K562 treated with DMSO at 1 percent for 24 hours (cell line): ENCODE data around the gene CSNK1A1. TPM values are rescaled to one million over a fixed set of nuclear protein-coding genes. Genes with fewer than 3 reads are reported as not detected.

Experiments used
- total RNA-seq: library from RNA; unstranded; fragments of 300-600 nt; gene quantifications from 2 replicates; pipeline ENCODE4 v1.2.3, GENCODE V29; 2022; ENCODE audit warnings: low read depth; ENCODE audit not compliant: insufficient read depth

The CSNK1A1 gene
- 157 and 160 TPM in 2 replicates for total RNA-seq

GRCh38 chr5:149551227-149552037 lies at the start of gene CSNK1A1:
Gene CSNK1A1, minus strand, starts transcription at chr5:149551439. Its CDS starts 475 bp downstream, at chr5:149550964.

GRCh38 chr5:149581192-149581861 lies 30.1 kb upstream of the CSNK1A1 start, which contains the start of gene ARHGEF37:
Gene ARHGEF37, plus strand, starts transcription at chr5:149581498. Its CDS starts 16,272 bp downstream, at chr5:149597770.

Other genes starting within 250 kb of the CSNK1A1 start
- gene GRPEL2, start 205.9 kb downstream of the CSNK1A1 start, total RNA-seq: 5.4 and 6.8 TPM in 2 replicates
- 10.1 and 11.1 TPM in 2 replicates for gene PCYOX1L, start 193.4 kb downstream of the CSNK1A1 start, total RNA-seq
- gene IL17B, start 172.1 kb downstream of the CSNK1A1 start, total RNA-seq: 2.0 and 3.3 TPM in 2 replicates
- 0.20 TPM in 1 of 2 replicates, not detected in the other for gene ARHGEF37, start 30.1 kb upstream of the CSNK1A1 start, total RNA-seq
- 3.3 and 3.5 TPM in 2 replicates for gene PPARGC1B, start 178.9 kb upstream of the CSNK1A1 start, total RNA-seq